Muscle layer of colon (tissue), 2 donors: Measurements from ENCODE around the gene ADNP.

ENCODE experiments used
- H3K27ac ChIP-seq: one replicate; pipeline ENCODE4 v1.7.0; 2013; ENCODE audit warnings: low read depth, mild to moderate bottlenecking, low read length, moderate library complexity
- H3K27me3 ChIP-seq, 2 donors: one replicate each; pipeline ENCODE4 v1.7.0; 2013; ENCODE audit warnings: low read length in 2 of 2, mild to moderate bottlenecking in 2 of 2; ENCODE audit not compliant: insufficient read depth in 2 of 2, control insufficient read depth in 1 of 2
- H3K36me3 ChIP-seq: one replicate; pipeline ENCODE4 v1.7.0; 2013; ENCODE audit warnings: mild to moderate bottlenecking, low read length; ENCODE audit not compliant: insufficient read depth
- H3K4me1 ChIP-seq: one replicate; pipeline ENCODE4 v1.7.0; 2013; ENCODE audit warnings: mild to moderate bottlenecking, low read length; ENCODE audit not compliant: insufficient read depth
- H3K4me3 ChIP-seq, 2 donors: one replicate each; pipeline ENCODE4 v1.7.0; 2013; ENCODE audit warnings: low read length in 2 of 2, low read depth in 1 of 2, mild to moderate bottlenecking in 1 of 2, moderate library complexity in 1 of 2
- H3K9ac ChIP-seq: one replicate; pipeline ENCODE4 v1.7.0; 2013; ENCODE audit warnings: low read length
- H3K9me3 ChIP-seq: one replicate; pipeline ENCODE4 v1.7.0; 2013; ENCODE audit warnings: mild to moderate bottlenecking, low read length
- donor health status: abdominal sarcoma.
- donor health status: Adenocarcinoma of cecum.

The ADNP gene

GRCh38 chr20:50930976-50931305 is 296 bp downstream of the ADNP start:
- H3K9ac ChIP-seq = no peak overlapping the region
- peaks cover 31% of the 10 kb centered on the region for H3K4me1 ChIP-seq
- H3K27ac ChIP-seq = peak overlapping the region; percentile 98
- no peaks in the 10 kb centered on the region for H3K9me3 ChIP-seq
- H3K27me3 ChIP-seq = no peaks in the 10 kb centered on the region
- H3K36me3 ChIP-seq = peaks cover 21% of the 10 kb centered on the region
- peak overlapping the region in 1 of 2 donors; percentile 41 for H3K4me3 ChIP-seq

DNA sequence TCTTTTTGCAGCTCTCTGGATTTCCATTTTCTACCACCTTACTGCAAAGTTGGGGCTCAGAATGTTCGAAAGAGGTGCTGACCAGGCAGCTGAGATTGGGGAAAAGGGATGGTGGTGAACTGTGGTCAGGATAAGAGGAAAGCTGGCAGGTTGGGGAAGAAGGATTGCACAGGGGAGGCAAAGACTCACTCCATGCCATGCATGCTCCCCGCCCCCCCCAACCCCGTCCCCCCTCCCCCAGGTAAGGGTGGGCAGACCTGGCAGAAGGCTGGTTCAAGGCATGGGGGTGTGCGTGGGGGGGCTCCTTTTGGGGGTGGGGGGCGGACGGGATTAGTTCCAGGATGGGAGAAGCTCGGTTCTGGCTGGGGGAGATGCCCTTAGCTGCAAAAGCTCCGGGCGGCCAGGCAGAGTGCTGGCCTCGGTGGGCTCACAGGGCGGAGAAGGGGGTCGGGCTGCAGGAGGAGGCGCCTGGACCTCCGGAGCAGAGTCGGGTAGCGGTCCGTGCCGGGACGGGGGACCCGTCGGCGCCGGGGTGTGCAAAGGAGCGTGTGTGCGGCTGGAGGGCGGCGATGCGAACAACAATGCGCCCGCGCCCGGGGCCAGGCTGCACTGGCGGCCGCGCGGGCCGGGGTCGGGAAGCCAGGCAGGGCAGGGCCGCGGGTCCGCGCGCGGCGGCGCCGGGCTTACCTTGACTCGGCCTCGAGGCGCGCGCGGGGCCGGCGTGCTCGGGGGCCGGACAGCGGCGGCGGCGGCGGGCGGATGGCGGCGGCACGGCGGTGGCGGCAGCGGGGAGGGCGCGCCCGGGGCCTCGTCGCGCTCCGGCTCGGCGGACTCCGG is 880 bp downstream of the ADNP start:
- H3K4me1 ChIP-seq = peaks cover 37% of the 10 kb centered on the region

GRCh38 chr20:50929299-50930138 is 1.7 kb downstream of the ADNP start:
- Histone ChIP-seq H3K36me3 (peaks cover 13% of the 10 kb centered on the region), H3K4me3 (peak overlapping the region; percentile 68 to 81), H3K4me1 (peaks cover 45% of the 10 kb centered on the region), H3K9ac (peak overlapping the region; percentile 42), H3K27me3 (no peaks in the 10 kb centered on the region), H3K9me3 (no peaks in the 10 kb centered on the region), H3K27ac (peak overlapping the region; percentile 53)

More for the DNA sequence above, 880 bp downstream of the ADNP start:
- Histone ChIP-seq H3K4me3 (peak overlapping the region; percentile 68 to 81), H3K36me3 (peaks cover 17% of the 10 kb centered on the region), H3K27me3 (no peaks in the 10 kb centered on the region), H3K9ac (peak overlapping the region; percentile 42), H3K27ac (peak overlapping the region; percentile 87), H3K9me3 (no peaks in the 10 kb centered on the region)

GRCh38 chr20:50928469-50928868 is 2.8 kb downstream of the ADNP start:
- Histone ChIP-seq H3K27ac (no peak overlapping the region), H3K9me3 (no peaks in the 10 kb centered on the region), H3K9ac (no peak overlapping the region), H3K36me3 (peaks cover 4% of the 10 kb centered on the region), H3K4me1 (peaks cover 53% of the 10 kb centered on the region), H3K27me3 (no peaks in the 10 kb centered on the region), H3K4me3 (no peak overlapping the region)

GRCh38 chr20:50926530-50926929 is 4.7 kb downstream of the ADNP start:
- H3K36me3 ChIP-seq = peaks cover 4% of the 10 kb centered on the region
- H3K27ac ChIP-seq = no peak overlapping the region
- peaks cover 60% of the 10 kb centered on the region for H3K4me1 ChIP-seq
- H3K9ac ChIP-seq = no peak overlapping the region
- H3K27me3 ChIP-seq = no peaks in the 10 kb centered on the region
- H3K4me3 ChIP-seq = no peak overlapping the region
- no peaks in the 10 kb centered on the region for H3K9me3 ChIP-seq

DNA sequence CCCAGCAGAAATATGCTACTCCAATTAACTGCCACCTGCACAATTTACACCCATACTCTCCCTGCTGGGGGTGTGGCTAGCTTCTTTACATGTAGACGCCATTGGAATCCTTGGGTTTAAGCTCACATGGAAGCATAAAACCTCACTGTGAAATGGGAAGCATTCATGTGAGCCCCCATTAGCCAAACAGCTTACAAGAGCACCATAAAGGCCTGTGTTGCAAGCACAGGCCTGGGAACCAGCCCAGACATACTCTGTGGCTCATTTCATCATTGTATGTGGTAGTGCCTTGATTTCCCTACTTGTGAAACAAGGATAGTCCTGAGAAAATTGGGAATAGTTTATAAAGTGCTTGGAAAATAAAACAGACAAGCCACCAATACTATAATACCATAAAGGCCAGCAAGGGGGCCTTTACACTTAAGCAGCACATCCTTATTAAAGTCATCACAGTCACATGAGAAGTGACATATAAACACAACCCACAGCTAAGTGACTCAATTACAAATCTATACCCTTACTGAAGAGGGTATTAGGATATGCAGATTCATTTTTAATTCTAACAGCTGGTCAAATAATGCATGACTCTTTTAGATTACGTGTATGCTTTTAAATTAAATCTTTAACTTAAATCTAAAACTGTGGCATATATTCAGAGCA is 6.8 kb downstream of the ADNP start:
- peaks cover 68% of the 10 kb centered on the region for H3K4me1 ChIP-seq
- peaks cover 4% of the 10 kb centered on the region for H3K36me3 ChIP-seq
- H3K9me3 ChIP-seq = no peaks in the 10 kb centered on the region
- H3K27me3 ChIP-seq = no peaks in the 10 kb centered on the region
- H3K9ac ChIP-seq = no peak overlapping the region
- no peak overlapping the region for H3K27ac ChIP-seq
- H3K4me3 ChIP-seq = no peak overlapping the region

GRCh38 chr20:50921803-50922501 is 9.3 kb downstream of the ADNP start:
- Histone ChIP-seq H3K36me3 (no peaks in the 10 kb centered on the region), H3K27me3 (no peaks in the 10 kb centered on the region), H3K4me1 (peaks cover 67% of the 10 kb centered on the region), H3K4me3 (no peak overlapping the region), H3K27ac (no peak overlapping the region), H3K9me3 (no peaks in the 10 kb centered on the region), H3K9ac (no peak overlapping the region)

- no peak overlapping the region for H3K4me3 ChIP-seq
- H3K36me3 ChIP-seq = no peaks in the 10 kb centered on the region
- H3K9ac ChIP-seq = no peak overlapping the region
- no peaks in the 10 kb centered on the region for H3K9me3 ChIP-seq
- no peak overlapping the region for H3K27ac ChIP-seq
- peaks cover 74% of the 10 kb centered on the region for H3K4me1 ChIP-seq
- H3K27me3 ChIP-seq = no peaks in the 10 kb centered on the region
These were observed 10.2 kb downstream of the ADNP start for GRCh38 chr20:50920997-50921396.

DNA sequence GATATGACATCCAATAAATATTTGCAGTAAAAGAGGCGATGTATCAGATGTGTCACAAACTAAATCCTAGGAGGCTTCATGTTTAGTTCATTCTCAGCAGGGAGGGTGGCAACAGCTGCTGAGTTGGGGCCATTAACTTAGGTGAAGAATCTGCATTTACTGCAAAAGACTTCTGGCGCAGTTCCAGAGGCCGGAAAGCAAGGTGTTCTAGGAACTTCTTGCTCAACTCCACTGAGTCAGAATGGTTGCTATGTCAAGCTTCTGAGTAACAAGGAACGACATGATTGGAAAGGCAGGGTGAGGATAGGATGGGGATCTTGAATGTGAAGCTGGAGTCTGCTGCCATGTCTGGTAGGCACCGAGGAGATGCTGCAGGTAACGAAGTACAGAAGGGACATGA is 11.7 kb downstream of the ADNP start:
- Histone ChIP-seq H3K9me3 (no peaks in the 10 kb centered on the region), H3K27ac (no peak overlapping the region), H3K9ac (no peak overlapping the region), H3K4me3 (no peak overlapping the region), H3K4me1 (peaks cover 69% of the 10 kb centered on the region), H3K36me3 (no peaks in the 10 kb centered on the region), H3K27me3 (no peaks in the 10 kb centered on the region)

GRCh38 chr20:50918403-50918802 is 12.8 kb downstream of the ADNP start:
- Histone ChIP-seq H3K27me3 (no peaks in the 10 kb centered on the region), H3K9me3 (no peaks in the 10 kb centered on the region), H3K27ac (no peak overlapping the region), H3K4me1 (peaks cover 71% of the 10 kb centered on the region), H3K9ac (no peak overlapping the region), H3K36me3 (no peaks in the 10 kb centered on the region), H3K4me3 (no peak overlapping the region)

- no peaks in the 10 kb centered on the region for H3K36me3 ChIP-seq
- H3K9me3 ChIP-seq = no peaks in the 10 kb centered on the region
- H3K27me3 ChIP-seq = no peaks in the 10 kb centered on the region
- no peak overlapping the region for H3K9ac ChIP-seq
- no peak overlapping the region for H3K4me3 ChIP-seq
- no peak overlapping the region for H3K27ac ChIP-seq
- H3K4me1 ChIP-seq = peaks cover 64% of the 10 kb centered on the region
These were observed 14.3 kb downstream of the ADNP start for GRCh38 chr20:50916934-50917333.
